Gastroesophageal sphincter (tissue), 4 donors: ENCODE results near the gene DSE. TPM values are rescaled to one million over a fixed set of nuclear protein-coding genes. Genes with fewer than 3 reads are reported as not detected.

Source experiments
- ATAC-seq: fragments of 150-250 bp; one replicate; pipeline ENCODE4 v1.9.1; 2016; ENCODE audit warnings: mild to moderate bottlenecking, moderate library complexity
- H3K27ac ChIP-seq, 4 donors: fragments of 200-600 bp; sonication (generic) in 3 of 4; 1 replicate in 3 of 4; 2 replicates in 1 of 4; pipeline ENCODE4 v1.5.1; 2016 to 2019
- H3K27me3 ChIP-seq: fragments of 200-600 bp; sonication (generic); one replicate; pipeline ENCODE4 v1.5.1; 2019
- H3K36me3 ChIP-seq, 2 donors: fragments of 200-600 bp; sonication (generic); one replicate each; pipeline ENCODE4 v1.5.1; 2019; ENCODE audit warnings: control low read depth in 1 of 2
- H3K4me1 ChIP-seq, 3 donors: fragments of 200-600 bp; sonication (generic); 1 replicate in 2 of 3; 2 replicates in 1 of 3; pipeline ENCODE4 v1.5.1; 2016 to 2019; ENCODE audit warnings: control low read depth in 2 of 3
- H3K4me3 ChIP-seq, 2 donors: fragments of 200-600 bp; sonication (generic); one replicate each; pipeline ENCODE4 v1.5.1; 2019; ENCODE audit warnings: mild to moderate bottlenecking in 1 of 2, moderate library complexity in 1 of 2
- H3K9me3 ChIP-seq, 3 donors: fragments of 200-600 bp; sonication (generic); one replicate each; pipeline ENCODE4 v1.5.1; 2017 to 2019; ENCODE audit warnings: control low read depth in 2 of 3
- EP300 ChIP-seq: sonication (generic); formaldehyde crosslinking; IDR thresholded peaks from one replicate; pipeline ENCODE4 v1.6.1; 2017; ENCODE audit warnings: antibody characterized with exemption, mild to moderate bottlenecking
- POLR2A ChIP-seq, 2 donors: fragments of 450-650 bp; IDR thresholded peaks; one replicate each; pipeline ENCODE4 v1.6.1; 2017; ENCODE audit warnings: antibody characterized with exemption in 2 of 2, mild to moderate bottlenecking in 2 of 2, moderate library complexity in 1 of 2
- POLR2AphosphoS5 ChIP-seq: sonication (generic); formaldehyde crosslinking; IDR thresholded peaks from one replicate; pipeline ENCODE4 v1.6.1; 2017; ENCODE audit warnings: antibody characterized with exemption
- WGBS, 2 donors: methylation state at CpG; one replicate each; pipeline ENCODE4 v1.1.5; 2018; ENCODE audit warnings: low coverage in 1 of 2; 5-methylcytosine and 5-hydroxymethylcytosine counted together
- total RNA-seq, 4 donors: library from RNA; depleted of rRNA; stranded (reverse); fragments of >200 nt; gene quantifications; one replicate each; pipeline ENCODE4 v1.1.0, GENCODE V29; 2016
- TF ChIP-seq, protein P1 (sequence below), 4 experiments: fragments of 200-600 bp in 2 of 4; fragments of 450-650 bp in 2 of 4; sonication (generic) in 1 of 4; IDR thresholded peaks; one replicate each; pipeline ENCODE4 v1.5.1; 2017 to 2019; ENCODE audit warnings: antibody characterized with exemption in 4 of 4, mild to moderate bottlenecking in 2 of 4, moderate library complexity in 2 of 4

The DSE gene
- total RNA-seq, 4 donors from 2014 or later: 26.3 to 45.4 (median 36.3) TPM

GRCh38 chr6:116483616-116484015, 112.9 kb downstream of the DSE start:
- ATAC-seq: no peak
- no peak overlapping the region for H3K27ac ChIP-seq
- H3K4me3 ChIP-seq: no peak overlapping the region
- no peaks in the 10 kb centered on the region for H3K4me1 ChIP-seq
- H3K36me3 ChIP-seq: no peaks in the 10 kb centered on the region
- 61 to 64% methylated on average over 2 of the region's 2 CpGs for WGBS, 2 donors
- TF ChIP-seq EP300: no peak
- no peak for TF ChIP-seq POLR2AphosphoS5
- no peak for TF ChIP-seq POLR2A (IDR thresholded peaks at IDR 0.05)
- TF ChIP-seq, protein P1, sequence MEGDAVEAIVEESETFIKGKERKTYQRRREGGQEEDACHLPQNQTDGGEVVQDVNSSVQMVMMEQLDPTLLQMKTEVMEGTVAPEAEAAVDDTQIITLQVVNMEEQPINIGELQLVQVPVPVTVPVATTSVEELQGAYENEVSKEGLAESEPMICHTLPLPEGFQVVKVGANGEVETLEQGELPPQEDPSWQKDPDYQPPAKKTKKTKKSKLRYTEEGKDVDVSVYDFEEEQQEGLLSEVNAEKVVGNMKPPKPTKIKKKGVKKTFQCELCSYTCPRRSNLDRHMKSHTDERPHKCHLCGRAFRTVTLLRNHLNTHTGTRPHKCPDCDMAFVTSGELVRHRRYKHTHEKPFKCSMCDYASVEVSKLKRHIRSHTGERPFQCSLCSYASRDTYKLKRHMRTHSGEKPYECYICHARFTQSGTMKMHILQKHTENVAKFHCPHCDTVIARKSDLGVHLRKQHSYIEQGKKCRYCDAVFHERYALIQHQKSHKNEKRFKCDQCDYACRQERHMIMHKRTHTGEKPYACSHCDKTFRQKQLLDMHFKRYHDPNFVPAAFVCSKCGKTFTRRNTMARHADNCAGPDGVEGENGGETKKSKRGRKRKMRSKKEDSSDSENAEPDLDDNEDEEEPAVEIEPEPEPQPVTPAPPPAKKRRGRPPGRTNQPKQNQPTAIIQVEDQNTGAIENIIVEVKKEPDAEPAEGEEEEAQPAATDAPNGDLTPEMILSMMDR (IDR thresholded peaks at IDR 0.05): no peak
- H3K9me3 ChIP-seq: no peaks in the 10 kb centered on the region
- H3K27me3 ChIP-seq: no peaks in the 10 kb centered on the region

GRCh38 chr6:116485559-116486184, 114.9 kb downstream of the DSE start:
- ATAC-seq: no peak
- TF ChIP-seq POLR2AphosphoS5 (no peak), POLR2A (IDR thresholded peaks at IDR 0.05) (no peak), EP300 (no peak)
- TF ChIP-seq, protein P1 (IDR thresholded peaks at IDR 0.05): no peak
- H3K36me3 ChIP-seq: no peaks in the 10 kb centered on the region
- H3K4me1 ChIP-seq: no peaks in the 10 kb centered on the region
- H3K9me3 ChIP-seq: no peaks in the 10 kb centered on the region
- no peaks in the 10 kb centered on the region for H3K27me3 ChIP-seq
- no peak overlapping the region for H3K27ac ChIP-seq
- no peak overlapping the region for H3K4me3 ChIP-seq
- 43 to 46% methylated on average over 5 of the region's 5 CpGs for WGBS, 2 donors

GRCh38 chr6:116491610-116492330, 121.0 kb downstream of the DSE start:
- no peaks in the 10 kb centered on the region for H3K9me3 ChIP-seq
- no peaks in the 10 kb centered on the region for H3K27me3 ChIP-seq
- no peak overlapping the region for H3K27ac ChIP-seq
- WGBS, 2 donors: 60 to 67% methylated on average over 1 of the region's 1 CpG
- ATAC-seq: no peak
- TF ChIP-seq EP300: no peak
- no peak for TF ChIP-seq POLR2A (IDR thresholded peaks at IDR 0.05)
- TF ChIP-seq POLR2AphosphoS5: no peak
- TF ChIP-seq, protein P1 (IDR thresholded peaks at IDR 0.05): no peak
- no peak overlapping the region for H3K4me3 ChIP-seq
- no peaks in the 10 kb centered on the region for H3K4me1 ChIP-seq
- no peaks in the 10 kb centered on the region for H3K36me3 ChIP-seq

- WGBS, 2 donors: 69 to 70% methylated on average over 5 to 6 of the region's 6 CpGs
- H3K36me3 ChIP-seq: no peaks in the 10 kb centered on the region
These were observed 121.8 kb downstream of the DSE start for GRCh38 chr6:116492331-116493067.

More at GRCh38 chr6:116492331-116493067, 121.8 kb downstream of the DSE start:
- no peaks in the 10 kb centered on the region for H3K4me1 ChIP-seq
- no peak overlapping the region for H3K4me3 ChIP-seq
- no peaks in the 10 kb centered on the region for H3K9me3 ChIP-seq
- H3K27me3 ChIP-seq: no peaks in the 10 kb centered on the region
- ATAC-seq: no peak
- H3K27ac ChIP-seq: no peak overlapping the region
- TF ChIP-seq EP300 (no peak), POLR2AphosphoS5 (no peak), POLR2A (IDR thresholded peaks at IDR 0.05) (no peak)
- TF ChIP-seq, protein P1 (IDR thresholded peaks at IDR 0.05): no peak

Other genes with a start within 250 kb of the DSE start
- gene COL10A1, start 244.8 kb upstream of the DSE start, total RNA-seq: not detected
- gene TSPYL4, start 116.9 kb upstream of the DSE start, total RNA-seq: 10 to 100 TPM; 19.1 to 28.5 (median 20.0) TPM
- gene TSPYL1, start 91.0 kb upstream of the DSE start, total RNA-seq: 100 to 1,000 TPM in 3 of 4 donors, 10 to 100 TPM in 1; 99.3 to 105 (median 100) TPM
- 1 to 10 TPM in 2 of 4 donors, under 1 TPM in 1, not detected in 1; 0.50 to 6.9 (median 4.2) TPM for gene CALHM6, start 90.4 kb downstream of the DSE start, total RNA-seq
- 1 to 10 TPM in 3 of 4 donors, under 1 TPM in 1; 0.81 to 6.0 (median 3.0) TPM for gene CALHM5, start 140.7 kb downstream of the DSE start, total RNA-seq
- gene TRAPPC3L, start 174.7 kb downstream of the DSE start, total RNA-seq: not detected
- not detected for gene CALHM4, start 182.8 kb downstream of the DSE start, total RNA-seq
- 10 to 100 TPM; 56.1 to 77.3 (median 60.3) TPM for gene RWDD1, start 200.6 kb downstream of the DSE start, total RNA-seq
- gene RSPH4A, start 245.5 kb downstream of the DSE start, total RNA-seq: under 1 TPM in 2 of 4 donors, not detected in 2; 0.19 to 0.40 TPM